ENCODE measurements around the gene IARS2. TPM values are rescaled to one million over a fixed set of nuclear protein-coding genes. Genes with fewer than 3 reads are reported as not detected.

Gene IARS2
- total RNA-seq, 1 experiment from 2014 or later: 106 TPM

MicroRNAs encoded within 50 kb of the gene (microRNA counts, 767-probe panel; counts per million panel counts)
- microRNA hsa-miR-194-5p (not detected), microRNA hsa-miR-215 (not detected)

Small RNA genes lying within 50 kb of the gene (microRNA-seq; reads per million reads assigned to microRNA genes)
- 1.2 reads per million for gene MIR194-1 (ENCODE audit: borderline number of aligned reads)
- 2.4 reads per million for gene MIR215 (ENCODE audit: borderline number of aligned reads)

Other genes starting within 250 kb of the IARS2 start
- 0.15 TPM for gene SLC30A10, start 165.6 kb upstream of the IARS2 start, total RNA-seq (2021; ENCODE audit: unreplicated experiment)
- gene EPRS1, start 47.6 kb upstream of the IARS2 start, total RNA-seq (2021; ENCODE audit: unreplicated experiment): 188 TPM
- 25.2 TPM for gene BPNT1, start 4.3 kb upstream of the IARS2 start, total RNA-seq (2021; ENCODE audit: unreplicated experiment)
- 32.5 TPM for gene RAB3GAP2, start 178.3 kb downstream of the IARS2 start, total RNA-seq (2021; ENCODE audit: unreplicated experiment)